ENCODE data around the gene CEP170B. TPM values are rescaled to one million over a fixed set of nuclear protein-coding genes. Genes with fewer than 3 reads are reported as not detected.

CEP170B gene
- total RNA-seq, 1 donor from 2014 or later: 80.4 TPM

- Mint-ChIP-seq H3K27ac (ENCODE audit: unreplicated experiment) (peak overlapping the region; percentile 75), H3K27me3 (ENCODE audit: unreplicated experiment) (peaks cover 8% of the 10 kb centered on the region), H3K4me1 (ENCODE audit: low read depth, unreplicated experiment) (peaks cover 15% of the 10 kb centered on the region), H3K4me3 (ENCODE audit: unreplicated experiment) (peak overlapping the region; percentile 68), H3K36me3 (ENCODE audit: unreplicated experiment) (no peaks in the 10 kb centered on the region), H3K9me3 (ENCODE audit: unreplicated experiment) (peaks cover 8% of the 10 kb centered on the region)
- TF ChIP-seq CTCF (IDR thresholded peaks at IDR 0.05; ENCODE audit: partially characterized antibody, unreplicated experiment): no peak
- DNase-seq: peak; percentile 16
Measured at GRCh38 chr14:104871656-104872468, 6.8 kb downstream of the CEP170B start.

GRCh38 chr14:104872469-104873341 lies 7.6 kb downstream of the CEP170B start:
- DNase-seq: peak; percentile 60
- Mint-ChIP-seq H3K36me3 (ENCODE audit: unreplicated experiment) (no peaks in the 10 kb centered on the region), H3K9me3 (ENCODE audit: unreplicated experiment) (peaks cover 8% of the 10 kb centered on the region), H3K4me1 (ENCODE audit: low read depth, unreplicated experiment) (peaks cover 15% of the 10 kb centered on the region), H3K27me3 (ENCODE audit: unreplicated experiment) (peaks cover 8% of the 10 kb centered on the region), H3K27ac (ENCODE audit: unreplicated experiment) (peak overlapping the region; percentile 75), H3K4me3 (ENCODE audit: unreplicated experiment) (peak overlapping the region; percentile 68)
- no peak for TF ChIP-seq CTCF (IDR thresholded peaks at IDR 0.05; ENCODE audit: partially characterized antibody, unreplicated experiment)

- Mint-ChIP-seq H3K27me3 (ENCODE audit: unreplicated experiment) (peaks cover 8% of the 10 kb centered on the region), H3K4me3 (ENCODE audit: unreplicated experiment) (peak overlapping the region; percentile 38), H3K27ac (ENCODE audit: unreplicated experiment) (no peak overlapping the region), H3K36me3 (ENCODE audit: unreplicated experiment) (no peaks in the 10 kb centered on the region), H3K4me1 (ENCODE audit: low read depth, unreplicated experiment) (peaks cover 15% of the 10 kb centered on the region), H3K9me3 (ENCODE audit: unreplicated experiment) (peaks cover 8% of the 10 kb centered on the region)
- peak; percentile 14 for DNase-seq
- TF ChIP-seq CTCF (IDR thresholded peaks at IDR 0.05; ENCODE audit: partially characterized antibody, unreplicated experiment): no peak
Measured at GRCh38 chr14:104873380-104874055, 8.4 kb downstream of the CEP170B start.

- Mint-ChIP-seq H3K36me3 (ENCODE audit: unreplicated experiment) (no peaks in the 10 kb centered on the region), H3K4me1 (ENCODE audit: low read depth, unreplicated experiment) (peaks cover 17% of the 10 kb centered on the region), H3K9me3 (ENCODE audit: unreplicated experiment) (peaks cover 10% of the 10 kb centered on the region), H3K27ac (ENCODE audit: unreplicated experiment) (no peak overlapping the region), H3K4me3 (ENCODE audit: unreplicated experiment) (no peak overlapping the region), H3K27me3 (ENCODE audit: unreplicated experiment) (peaks cover 9% of the 10 kb centered on the region)
- TF ChIP-seq CTCF (IDR thresholded peaks at IDR 0.05; ENCODE audit: partially characterized antibody, unreplicated experiment): no peak
- DNase-seq: peak; percentile 12
Measured at GRCh38 chr14:104874110-104874531, 9.1 kb downstream of the CEP170B start.

Data from glutamatergic neuron (in vitro differentiated cells).